BJ (cell line): ENCODE results near the gene F13A1. TPM values are rescaled to one million over a fixed set of nuclear protein-coding genes. Genes with fewer than 3 reads are reported as not detected.

ENCODE experiments used
- CTCF ChIA-PET: fragments of 350-600 bp; formaldehyde crosslinking; extraction: SDS; loops from one replicate; lab custom pipeline; 2021; ENCODE audit warnings: antibody characterized with exemption, inconsistent platforms; lab: Yijun Ruan, JAX
- POLR2A ChIA-PET: fragments of 300-600 bp; sonication (Branson Sonifier 250); formaldehyde crosslinking; extraction: SDS; loops from one replicate; lab custom pipeline; 2021; ENCODE audit warnings: antibody characterized with exemption; lab: Charles Lee
- DNase-seq: peaks from one replicate; pipeline ENCODE4 v3.0.0-alpha.2; 2011; ENCODE audit warnings: low read depth
- H3K27me3 ChIP-seq: 2 replicates; pipeline ENCODE4 v1.6.0; 2011; ENCODE audit warnings: low read length; ENCODE audit not compliant: control insufficient read depth, insufficient read depth
- H3K36me3 ChIP-seq: 2 replicates; pipeline ENCODE4 v1.5.1; 2011; ENCODE audit warnings: low read length; ENCODE audit not compliant: control insufficient read depth, insufficient read depth
- H3K4me3 ChIP-seq: 2 replicates; pipeline ENCODE4 v1.5.1; 2011; ENCODE audit warnings: low read depth, mild to moderate bottlenecking, control low read depth, low read length
- polyA plus RNA-seq: library from polyadenylated mRNA; depleted of rRNA; stranded (reverse); fragments of >200 nt; gene quantifications from 2 replicates; pipeline ENCODE4 v1.2.3, GENCODE V29; 2011
- TF ChIP-seq, protein P1 (sequence below): IDR thresholded peaks from 2 replicates; pipeline ENCODE4 v1.5.1; 2011; ENCODE audit warnings: low read depth, mild to moderate bottlenecking, control low read depth, inconsistent platforms, low read length, moderate library complexity; ENCODE audit not compliant: insufficient read depth

F13A1 gene
- polyA plus RNA-seq, 1 experiment = not detected

DNA sequence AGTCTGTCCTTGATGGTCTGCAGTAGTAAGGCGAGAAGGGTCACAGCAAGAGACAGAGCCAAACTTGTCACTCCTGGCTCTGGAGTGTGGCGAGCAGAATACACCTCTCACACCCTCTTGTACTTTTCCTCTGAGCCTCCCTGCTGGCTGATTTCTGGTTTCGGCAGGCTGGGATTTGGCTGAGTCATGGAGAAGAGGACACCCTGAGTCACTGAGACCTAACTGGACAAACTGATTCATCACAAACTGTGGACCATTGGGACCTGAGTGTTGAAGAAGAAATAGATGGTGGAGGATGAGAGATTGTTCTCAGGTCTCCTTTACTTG lies 101.7 kb downstream of the F13A1 start:
- Histone ChIP-seq H3K4me3 (no peak overlapping the region), H3K27me3 (no peaks in the 10 kb centered on the region), H3K36me3 (no peaks in the 10 kb centered on the region)
- ChIA-PET POLR2A (no interaction called here), CTCF (no interaction called here)
- DNase-seq = no peak
- TF ChIP-seq, protein P1, sequence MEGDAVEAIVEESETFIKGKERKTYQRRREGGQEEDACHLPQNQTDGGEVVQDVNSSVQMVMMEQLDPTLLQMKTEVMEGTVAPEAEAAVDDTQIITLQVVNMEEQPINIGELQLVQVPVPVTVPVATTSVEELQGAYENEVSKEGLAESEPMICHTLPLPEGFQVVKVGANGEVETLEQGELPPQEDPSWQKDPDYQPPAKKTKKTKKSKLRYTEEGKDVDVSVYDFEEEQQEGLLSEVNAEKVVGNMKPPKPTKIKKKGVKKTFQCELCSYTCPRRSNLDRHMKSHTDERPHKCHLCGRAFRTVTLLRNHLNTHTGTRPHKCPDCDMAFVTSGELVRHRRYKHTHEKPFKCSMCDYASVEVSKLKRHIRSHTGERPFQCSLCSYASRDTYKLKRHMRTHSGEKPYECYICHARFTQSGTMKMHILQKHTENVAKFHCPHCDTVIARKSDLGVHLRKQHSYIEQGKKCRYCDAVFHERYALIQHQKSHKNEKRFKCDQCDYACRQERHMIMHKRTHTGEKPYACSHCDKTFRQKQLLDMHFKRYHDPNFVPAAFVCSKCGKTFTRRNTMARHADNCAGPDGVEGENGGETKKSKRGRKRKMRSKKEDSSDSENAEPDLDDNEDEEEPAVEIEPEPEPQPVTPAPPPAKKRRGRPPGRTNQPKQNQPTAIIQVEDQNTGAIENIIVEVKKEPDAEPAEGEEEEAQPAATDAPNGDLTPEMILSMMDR = no peak

DNA sequence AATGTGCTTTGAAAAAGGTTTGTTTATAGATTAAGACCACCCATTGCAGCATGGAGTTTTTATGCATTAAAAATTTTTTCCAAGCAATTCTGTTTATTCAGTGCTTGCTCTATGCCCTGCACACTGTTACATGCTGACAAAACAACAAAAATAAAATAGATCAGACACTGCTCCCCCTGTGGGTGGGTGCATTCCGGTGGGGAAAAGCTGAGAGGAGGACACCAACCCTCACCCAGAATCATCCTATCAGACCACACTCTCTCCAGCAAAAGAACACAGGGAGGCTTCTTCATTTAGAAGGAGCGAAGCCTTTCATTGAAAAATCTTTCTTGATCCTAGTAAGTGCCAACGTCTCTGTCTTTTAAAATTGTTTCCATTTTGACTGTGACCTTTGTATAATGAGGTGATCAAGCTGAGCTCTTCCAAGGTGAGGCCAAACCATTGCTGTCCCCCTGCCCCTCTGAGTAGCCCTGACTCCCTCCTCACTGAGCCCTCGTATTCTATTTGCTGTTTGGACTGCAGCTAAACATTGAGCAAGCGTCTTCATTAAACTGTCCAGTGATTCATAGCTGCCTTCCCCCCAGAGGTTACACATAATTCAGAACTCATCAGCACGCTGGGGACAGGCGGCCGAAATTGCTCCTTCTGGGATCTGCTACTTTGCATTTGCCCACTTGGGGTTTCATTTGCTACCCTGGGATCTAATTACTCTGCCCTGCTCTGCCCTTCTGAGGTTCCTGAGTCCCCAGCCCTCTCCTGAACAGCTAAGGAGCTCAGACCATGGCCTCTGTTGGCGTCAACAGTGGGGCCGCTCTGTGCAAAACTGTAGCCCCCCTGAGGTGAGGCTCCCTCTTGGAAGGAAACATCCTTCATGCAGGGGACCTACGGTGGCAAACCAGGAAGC lies 102.4 kb downstream of the F13A1 start:
- no peak for DNase-seq
- TF ChIP-seq, protein P1 = no peak
- no peak overlapping the region for H3K4me3 ChIP-seq
- ChIA-PET CTCF (no interaction called here), POLR2A (no interaction called here)
- no peaks in the 10 kb centered on the region for H3K27me3 ChIP-seq
- no peaks in the 10 kb centered on the region for H3K36me3 ChIP-seq

DNA sequence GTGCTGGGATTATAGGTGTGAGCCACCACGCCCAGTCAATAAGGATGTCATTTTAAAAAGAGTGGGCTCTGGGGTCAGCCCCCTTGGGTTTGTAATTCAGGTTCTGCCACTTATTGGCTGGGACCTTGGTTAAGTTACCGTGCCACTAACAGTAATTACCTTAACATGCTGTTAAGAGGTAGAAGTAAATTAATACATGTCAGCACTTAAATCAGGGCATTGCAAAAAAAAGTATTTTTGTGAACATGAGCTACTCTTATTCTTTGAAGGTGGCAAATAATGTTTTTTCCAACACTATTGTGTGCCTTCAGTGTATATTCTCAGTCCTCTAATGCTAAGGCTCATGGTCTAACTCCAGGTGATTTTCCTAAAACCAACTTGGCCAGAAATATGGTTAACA lies 109.5 kb downstream of the F13A1 start:
- Histone ChIP-seq H3K36me3 (no peaks in the 10 kb centered on the region), H3K27me3 (no peaks in the 10 kb centered on the region), H3K4me3 (no peak overlapping the region)
- TF ChIP-seq, protein P1 = no peak
- no peak for DNase-seq
- ChIA-PET CTCF (no interaction called here), POLR2A (no interaction called here)

DNA sequence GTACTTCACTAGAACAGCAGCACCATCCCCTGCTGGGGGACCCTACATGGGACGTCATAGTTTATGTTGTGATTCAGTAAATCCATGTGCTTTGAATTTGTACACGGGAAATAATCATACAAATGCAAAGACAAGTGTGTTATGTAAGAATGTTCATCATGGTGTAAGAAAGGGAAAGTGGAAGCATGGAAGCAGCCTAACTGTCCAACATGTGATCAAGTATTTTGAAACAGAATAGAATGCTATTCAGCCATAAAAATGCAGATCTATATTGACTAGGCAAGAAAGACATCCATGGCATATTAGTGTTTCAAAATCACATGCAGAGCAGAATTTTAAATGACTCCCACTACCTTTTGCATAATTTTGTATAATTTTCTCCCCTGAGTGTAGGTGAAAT lies 117.6 kb downstream of the F13A1 start:
- Histone ChIP-seq H3K4me3 (no peak overlapping the region), H3K27me3 (no peaks in the 10 kb centered on the region), H3K36me3 (no peaks in the 10 kb centered on the region)
- ChIA-PET CTCF (interaction anchor here (0.6 kb wide), 1 partner anchor 1718 kb away, joined by 3 read pairs; no protein-coding TSS in a partner anchor), POLR2A (no interaction called here)
- TF ChIP-seq, protein P1 = no peak
- DNase-seq = no peak

DNA sequence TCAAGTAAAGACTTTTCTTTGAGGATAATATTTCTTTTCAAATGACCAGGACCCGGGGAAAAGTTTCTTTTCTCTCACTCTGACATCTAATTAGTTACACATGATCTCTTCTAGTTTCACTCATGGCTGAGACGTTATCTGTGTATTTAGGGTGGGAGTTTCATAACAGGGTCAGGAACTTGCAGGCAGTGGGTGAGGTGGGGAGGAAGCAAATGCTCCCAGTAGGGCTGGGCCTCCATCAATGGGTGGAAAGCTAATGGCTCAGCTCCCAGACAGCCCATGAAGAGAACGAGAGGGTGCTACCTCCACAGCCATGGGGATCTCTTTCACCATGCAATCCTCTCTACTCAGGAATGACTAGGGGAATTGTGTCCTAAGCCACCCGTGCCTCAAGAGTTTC lies 119.3 kb downstream of the F13A1 start:
- CTCF ChIA-PET = no interaction called here
- DNase-seq = no peak
- Histone ChIP-seq H3K4me3 (no peak overlapping the region), H3K36me3 (no peaks in the 10 kb centered on the region), H3K27me3 (no peaks in the 10 kb centered on the region)
- TF ChIP-seq, protein P1 = no peak
- POLR2A ChIA-PET = no interaction called here
